ENCODE data around the gene ABR.

Gene ABR

GRCh38 chr17:958712-959451 is 220.9 kb downstream of the ABR start:
- no peak for DNase-seq (ENCODE audit: low spot score)

- no peak for DNase-seq (ENCODE audit: low spot score)
Measured at GRCh38 chr17:957856-958421, 221.8 kb downstream of the ABR start.

- no peak for DNase-seq (ENCODE audit: low spot score)
Measured at GRCh38 chr17:956905-957304, 222.9 kb downstream of the ABR start.

- no peak for DNase-seq (ENCODE audit: low spot score)
Measured at GRCh38 chr17:954431-955164, 225.2 kb downstream of the ABR start.

- no peak for DNase-seq (ENCODE audit: low spot score)
Measured at GRCh38 chr17:953767-954166, 226.0 kb downstream of the ABR start.

All from AG08395 (cell line).